GM06990 (cell line): Measurements from ENCODE around the gene GJB2.

ENCODE experiments used
- DNase-seq: peaks from one replicate; pipeline ENCODE4 v3.0.0-alpha.2; 2011; ENCODE audit not compliant: insufficient read length; ENCODE audit errors: extremely low read depth
- H3K27me3 ChIP-seq: replicated peaks from 2 replicates; pipeline ENCODE4 v1.6.0; 2011; ENCODE audit warnings: low read length; ENCODE audit not compliant: control insufficient read depth, insufficient read depth
- H3K36me3 ChIP-seq: 2 replicates; pipeline ENCODE4 v1.5.1; 2011; ENCODE audit warnings: low read length; ENCODE audit not compliant: control insufficient read depth, insufficient read depth
- H3K4me3 ChIP-seq: replicated peaks from 2 replicates; pipeline ENCODE4 v1.5.1; 2011; ENCODE audit warnings: low read depth, mild to moderate bottlenecking, control low read depth, low read length
- TF ChIP-seq, protein P1 (sequence below): IDR thresholded peaks from 2 replicates; pipeline ENCODE4 v1.5.1; 2011; ENCODE audit warnings: low read length, control low read depth, mild to moderate bottlenecking, inconsistent platforms; ENCODE audit not compliant: insufficient read depth, poor library complexity, severe bottlenecking

The GJB2 gene

GRCh38 chr13:20151612-20152011, 41.1 kb downstream of the GJB2 start:
- Histone ChIP-seq H3K4me3 (no peak overlapping the region), H3K36me3 (no peaks in the 10 kb centered on the region), H3K27me3 (no peaks in the 10 kb centered on the region)
- no peak for DNase-seq
- TF ChIP-seq, protein P1, sequence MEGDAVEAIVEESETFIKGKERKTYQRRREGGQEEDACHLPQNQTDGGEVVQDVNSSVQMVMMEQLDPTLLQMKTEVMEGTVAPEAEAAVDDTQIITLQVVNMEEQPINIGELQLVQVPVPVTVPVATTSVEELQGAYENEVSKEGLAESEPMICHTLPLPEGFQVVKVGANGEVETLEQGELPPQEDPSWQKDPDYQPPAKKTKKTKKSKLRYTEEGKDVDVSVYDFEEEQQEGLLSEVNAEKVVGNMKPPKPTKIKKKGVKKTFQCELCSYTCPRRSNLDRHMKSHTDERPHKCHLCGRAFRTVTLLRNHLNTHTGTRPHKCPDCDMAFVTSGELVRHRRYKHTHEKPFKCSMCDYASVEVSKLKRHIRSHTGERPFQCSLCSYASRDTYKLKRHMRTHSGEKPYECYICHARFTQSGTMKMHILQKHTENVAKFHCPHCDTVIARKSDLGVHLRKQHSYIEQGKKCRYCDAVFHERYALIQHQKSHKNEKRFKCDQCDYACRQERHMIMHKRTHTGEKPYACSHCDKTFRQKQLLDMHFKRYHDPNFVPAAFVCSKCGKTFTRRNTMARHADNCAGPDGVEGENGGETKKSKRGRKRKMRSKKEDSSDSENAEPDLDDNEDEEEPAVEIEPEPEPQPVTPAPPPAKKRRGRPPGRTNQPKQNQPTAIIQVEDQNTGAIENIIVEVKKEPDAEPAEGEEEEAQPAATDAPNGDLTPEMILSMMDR, result no peak

DNA sequence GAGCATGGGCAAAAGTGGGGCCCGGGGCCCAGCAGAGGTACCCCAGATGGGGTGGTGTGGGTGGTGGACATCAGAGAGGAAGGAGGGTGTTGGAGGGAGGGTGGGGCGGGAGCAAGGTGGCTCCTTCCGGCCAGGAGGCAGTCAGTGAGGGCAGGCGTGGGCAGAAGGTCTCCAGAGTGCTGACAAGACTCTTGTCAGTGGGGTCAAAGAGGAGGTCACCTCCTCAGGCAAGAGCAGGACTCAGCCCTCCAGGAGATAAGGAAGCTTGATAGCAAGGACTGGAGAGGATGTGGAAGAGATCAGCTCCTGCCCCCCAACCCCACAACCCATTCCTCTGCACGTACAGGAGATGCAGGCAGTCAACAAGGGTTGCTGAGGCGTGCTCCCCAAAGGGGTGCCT, 41.7 kb downstream of the GJB2 start:
- TF ChIP-seq, protein P1, result no peak
- no peaks in the 10 kb centered on the region for H3K36me3 ChIP-seq
- DNase-seq, result no peak

DNA sequence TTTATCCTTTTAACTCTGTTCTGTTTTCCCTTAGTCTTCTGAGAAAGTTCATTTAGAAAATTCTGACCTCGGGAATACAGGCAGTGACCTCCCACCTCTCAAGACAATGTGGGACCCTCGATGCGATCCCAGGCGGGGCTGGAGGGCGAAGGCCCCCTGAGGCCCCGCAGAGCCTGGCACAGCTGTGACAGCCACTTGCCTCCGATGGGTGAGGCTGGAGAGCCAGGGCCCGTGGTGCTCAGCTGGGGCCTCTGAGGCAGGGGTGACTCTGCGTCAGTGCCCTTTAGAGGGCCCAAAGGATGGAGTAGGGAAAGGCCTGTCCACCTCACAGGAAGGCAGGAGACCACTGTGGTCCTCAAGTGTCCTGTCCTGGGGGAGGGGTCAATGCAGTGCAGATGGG, 42.2 kb downstream of the GJB2 start:
- H3K4me3 ChIP-seq, result no peak overlapping the region
- H3K27me3 ChIP-seq, result no peaks in the 10 kb centered on the region
- no peaks in the 10 kb centered on the region for H3K36me3 ChIP-seq
- TF ChIP-seq, protein P1, result no peak
- no peak for DNase-seq

More for the DNA sequence above, 41.7 kb downstream of the GJB2 start:
- H3K4me3 ChIP-seq, result no peak overlapping the region
- no peaks in the 10 kb centered on the region for H3K27me3 ChIP-seq

GRCh38 chr13:20149762-20150161, 43.0 kb downstream of the GJB2 start:
- Histone ChIP-seq H3K36me3 (no peaks in the 10 kb centered on the region), H3K27me3 (no peaks in the 10 kb centered on the region), H3K4me3 (no peak overlapping the region)
- no peak for DNase-seq
- TF ChIP-seq, protein P1, result no peak

DNA sequence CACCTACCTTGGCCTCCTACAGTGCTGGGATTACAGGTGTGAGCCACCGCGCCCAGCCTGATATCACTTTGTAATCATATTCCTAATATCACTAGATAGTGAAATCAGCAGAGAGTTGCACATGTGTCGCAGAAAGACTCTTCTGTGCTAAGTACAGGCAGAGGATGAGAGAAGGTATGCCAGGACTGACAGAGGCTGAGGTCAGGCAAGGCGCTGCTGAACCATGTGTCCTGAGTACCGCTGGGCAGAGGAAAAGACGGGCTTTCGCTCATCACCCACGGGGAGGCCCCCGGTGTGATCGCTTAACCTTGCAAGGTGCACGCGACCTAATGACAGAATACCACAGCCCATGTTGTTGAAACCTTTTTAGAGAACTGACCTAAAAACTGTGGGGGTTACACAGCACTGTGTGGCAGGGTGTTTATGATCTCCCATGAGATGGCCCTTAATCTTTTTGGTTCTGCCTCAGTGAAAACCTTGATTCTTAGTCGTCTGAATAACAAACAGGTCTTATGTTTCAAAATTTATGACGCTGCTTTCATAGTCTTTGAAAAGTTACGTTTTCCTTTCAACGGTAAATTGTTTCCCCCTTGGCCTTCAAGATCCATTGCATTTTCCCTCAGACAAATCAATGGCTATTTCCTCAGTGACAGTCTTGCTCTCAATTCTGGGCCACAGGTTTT, 44.1 kb downstream of the GJB2 start:
- no peak overlapping the region for H3K4me3 ChIP-seq
- TF ChIP-seq, protein P1, result no peak
- H3K27me3 ChIP-seq, result no peaks in the 10 kb centered on the region
- no peak for DNase-seq
- no peaks in the 10 kb centered on the region for H3K36me3 ChIP-seq

DNA sequence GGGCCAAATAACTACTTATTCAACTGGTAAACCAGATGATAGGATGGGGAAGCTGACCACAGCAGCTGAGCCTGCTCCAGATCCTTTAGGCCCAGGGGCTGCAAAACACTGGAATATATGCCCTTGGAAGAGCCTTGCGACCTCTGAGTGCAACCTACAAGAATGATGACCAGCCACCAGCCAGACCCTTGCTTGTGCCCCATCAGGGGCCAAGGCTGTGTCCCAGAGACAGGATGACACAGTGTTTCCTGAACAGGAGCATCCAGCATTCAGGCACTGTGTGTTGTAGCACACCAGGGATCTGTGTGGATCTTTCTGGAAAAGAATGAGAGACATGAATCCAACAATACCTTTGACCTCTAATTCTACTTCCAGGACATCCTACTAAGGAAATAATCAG, 46.4 kb downstream of the GJB2 start:
- TF ChIP-seq, protein P1, result no peak
- Histone ChIP-seq H3K27me3 (no peaks in the 10 kb centered on the region), H3K4me3 (no peak overlapping the region), H3K36me3 (no peaks in the 10 kb centered on the region)
- no peak for DNase-seq
